B cell (primary cell): ENCODE measurements around the gene PGM1. TPM values are rescaled to one million over a fixed set of nuclear protein-coding genes. Genes with fewer than 3 reads are reported as not detected.

Source experiments
- ATAC-seq: fragments of 200-7000 bp; cut with Tn5 transposase; one replicate; pipeline ENCODE4 v1.10.0; 2021; ENCODE audit warnings: low read depth, mild to moderate bottlenecking, moderate number of reproducible peaks, moderate library complexity
- CTCF ChIA-PET: fragments of 350-600 bp; sonication (Branson Sonifier 250); formaldehyde crosslinking; loops from one replicate; lab custom pipeline; 2021; ENCODE audit warnings: antibody characterized with exemption, inconsistent platforms; lab: Charles Lee
- POLR2A ChIA-PET: fragments of 350-600 bp; sonication (Branson Sonifier 250); formaldehyde crosslinking; loops from one replicate; lab custom pipeline; 2021; ENCODE audit warnings: antibody characterized with exemption; lab: Charles Lee
- DNase-seq: peaks from one replicate; pipeline ENCODE4 v3.0.0; 2013
- H2AFZ ChIP-seq: 2 replicates; pipeline ENCODE4 v1.6.1; 2012; ENCODE audit warnings: mild to moderate bottlenecking, low read depth, low read length; ENCODE audit not compliant: insufficient read depth, poor library complexity, severe bottlenecking
- H3K27ac ChIP-seq, 2 donors: 1 replicate in 1 of 2; 2 replicates in 1 of 2; pipeline ENCODE4 v1.5.1; 2012 to 2013; ENCODE audit warnings: low read length in 2 of 2, mild to moderate bottlenecking in 2 of 2, moderate library complexity in 1 of 2
- H3K27me3 ChIP-seq, 4 experiments: fragments of 200-600 bp in 1 of 4; sonication (generic) in 1 of 4; replicated peaks in 1 of 4; 1 replicate in 2 of 4; 2 replicates in 2 of 4; pipeline versions ENCODE4 v1.6.1 to v1.7.0; 2013 to 2016; ENCODE audit warnings: low read length in 3 of 4, mild to moderate bottlenecking in 2 of 4, mixed read lengths in 1 of 4, moderate library complexity in 1 of 4; ENCODE audit not compliant: insufficient read depth in 4 of 4, control insufficient read depth in 3 of 4; ENCODE audit errors: control extremely low read depth in 1 of 4
- H3K36me3 ChIP-seq, 2 experiments: replicated peaks in 1 of 2; 1 replicate in 1 of 2; 2 replicates in 1 of 2; pipeline versions ENCODE4 v1.6.1 to v1.7.1; 2013; ENCODE audit warnings: low read length in 1 of 2; ENCODE audit not compliant: insufficient read depth in 2 of 2, control insufficient read depth in 1 of 2; ENCODE audit errors: control extremely low read depth in 1 of 2, extremely low read depth in 1 of 2
- H3K4me1 ChIP-seq, 2 donors: fragments of 200-600 bp in 1 of 2; sonication (generic) in 1 of 2; 1 replicate in 1 of 2; 2 replicates in 1 of 2; pipeline versions ENCODE4 v1.5.1 to v1.6.1; 2013 to 2017; ENCODE audit warnings: low read length in 2 of 2; ENCODE audit not compliant: control insufficient read depth in 2 of 2, insufficient read depth in 2 of 2
- H3K4me2 ChIP-seq: replicated peaks from 2 replicates; pipeline ENCODE3; 2012; ENCODE audit warnings: mild to moderate bottlenecking, low read depth, low read length; ENCODE audit not compliant: poor library complexity, severe bottlenecking
- H3K4me3 ChIP-seq, 5 experiments: fragments of 200-600 bp in 1 of 5; sonication (generic) in 1 of 5; 1 replicate in 3 of 5; 2 replicates in 2 of 5; pipeline versions ENCODE4 v1.5.1 to v1.7.0; 2011 to 2016; ENCODE audit warnings: low read length in 4 of 5, mild to moderate bottlenecking in 4 of 5, low read depth in 2 of 5, control low read depth in 1 of 5, moderate library complexity in 1 of 5; ENCODE audit not compliant: insufficient read depth in 1 of 5; ENCODE audit errors: control extremely low read depth in 1 of 5, extremely low read depth in 1 of 5
- H3K79me2 ChIP-seq: fragments of 200-600 bp; sonication (generic); one replicate; pipeline ENCODE4 v1.6.0; 2016; ENCODE audit warnings: low read length; ENCODE audit not compliant: control insufficient read depth, insufficient read depth
- H3K9ac ChIP-seq: fragments of 200-600 bp; sonication (generic); 2 replicates; pipeline ENCODE4 v1.6.1; 2017; ENCODE audit warnings: mild to moderate bottlenecking, low read length, moderate library complexity
- H3K9me3 ChIP-seq, 3 donors: one replicate each; pipeline versions ENCODE4 v1.6.1 to v1.7.1; 2013; ENCODE audit warnings: low read length in 2 of 3; ENCODE audit not compliant: control insufficient read depth in 2 of 3, insufficient read depth in 1 of 3; ENCODE audit errors: control extremely low read depth in 1 of 3
- H4K20me1 ChIP-seq: 2 replicates; pipeline ENCODE4 v1.6.0; 2012; ENCODE audit warnings: mild to moderate bottlenecking, low read length; ENCODE audit not compliant: insufficient read depth, control insufficient read depth, poor library complexity, severe bottlenecking
- H3K27ac Mint-ChIP-seq: one replicate; pipeline ENCODE4 v1.8.0; 2021; ENCODE audit warnings: mixed read lengths
- H3K27me3 Mint-ChIP-seq: one replicate; pipeline ENCODE4 v1.8.0; 2021; ENCODE audit warnings: mixed read lengths
- H3K4me1 Mint-ChIP-seq: one replicate; pipeline ENCODE4 v1.8.0; 2021; ENCODE audit warnings: mixed read lengths
- H3K4me3 Mint-ChIP-seq: one replicate; pipeline ENCODE4 v1.8.0; 2021; ENCODE audit warnings: mixed read lengths
- H3K9me3 Mint-ChIP-seq: one replicate; pipeline ENCODE4 v1.8.0; 2022; ENCODE audit warnings: mixed read lengths; ENCODE audit not compliant: insufficient read depth
- EZH2 ChIP-seq: IDR thresholded peaks from 2 replicates; pipeline ENCODE4 v1.6.1; 2012; ENCODE audit warnings: borderline replicate concordance, low read depth, mild to moderate bottlenecking, moderate library complexity, low read length; ENCODE audit not compliant: insufficient read depth, poor library complexity, severe bottlenecking
- WGBS: methylation state at CpG from one replicate; pipeline ENCODE4 v1.1.5; 2013; ENCODE audit warnings: missing lambda C conversion rate; ENCODE audit not compliant: insufficient coverage; 5-methylcytosine and 5-hydroxymethylcytosine counted together
- intact Hi-C: fragments of 100-400 bp; cut with micrococcal nuclease; formaldehyde crosslinking; loops from one replicate; pipeline ENCODE4 v1.10.0; 2022
- polyA plus RNA-seq: library from polyadenylated mRNA; depleted of rRNA; stranded (reverse); fragments of >200 nt; gene quantifications from 2 replicates; pipeline ENCODE4 v1.2.3, GENCODE V29; 2012
- total RNA-seq, 2 donors: library from RNA; stranded (reverse); fragments of 120-200 nt in 1 of 2; gene quantifications; 1 replicate in 1 of 2; 2 replicates in 1 of 2; pipeline versions ENCODE4 v1.2.3 to v1.2.4, GENCODE V29; 2013 to 2022
- TF ChIP-seq, protein P1 (sequence below): fragments of 200-600 bp; IDR thresholded peaks from one replicate; pipeline ENCODE4 v1.8.0; 2022; ENCODE audit warnings: antibody characterized with exemption, mild to moderate bottlenecking

The PGM1 gene
- total and polyA plus RNA-seq, 2 donors (not counting 1 experiment from before 2014, with no cell fraction given): 4.2 to 13.2 TPM

DNA sequence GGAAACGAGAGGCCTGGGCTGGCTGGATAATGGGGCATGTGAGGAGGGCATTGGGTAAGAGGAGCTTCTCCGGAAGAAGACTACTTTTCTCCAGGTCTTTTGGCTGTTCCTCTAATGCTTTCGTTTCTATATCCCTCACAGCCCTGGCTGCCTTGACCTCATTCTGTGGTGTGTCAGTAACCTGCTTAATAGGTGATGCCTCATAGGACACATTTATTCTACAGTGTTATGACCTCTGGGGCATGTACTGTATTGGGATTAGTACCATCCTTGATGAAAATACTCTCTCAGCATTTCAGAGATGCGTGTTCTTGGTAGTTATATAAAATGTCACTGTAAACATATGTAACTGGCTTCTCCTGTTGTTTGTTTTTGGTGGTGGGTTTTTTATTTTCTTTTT is 40.1 kb downstream of the PGM1 start:
- peaks cover 0 to 12% of the 10 kb centered on the region in 2 experiments for H3K36me3 ChIP-seq
- H3K9me3 Mint-ChIP-seq: no peaks in the 10 kb centered on the region

DNA sequence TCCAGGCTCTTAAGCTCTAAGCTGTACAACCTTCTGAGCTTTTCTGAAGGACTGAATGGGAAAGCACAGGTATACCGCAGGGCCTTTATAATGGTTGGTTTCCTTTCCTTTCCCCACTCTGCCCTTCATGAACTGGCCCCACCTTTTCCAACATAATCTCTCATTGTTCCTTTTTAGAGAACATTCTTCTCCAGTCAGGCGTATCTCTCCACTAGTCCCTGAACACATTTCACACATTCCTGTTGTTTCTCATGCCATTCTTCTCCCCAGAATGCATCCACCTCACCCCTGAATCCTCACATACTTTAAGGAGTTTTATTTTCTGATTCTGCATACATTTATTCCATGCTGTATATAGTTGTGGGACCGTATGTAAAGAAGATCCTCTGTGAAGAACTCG is 41.3 kb downstream of the PGM1 start:
- H3K27me3 Mint-ChIP-seq: no peaks in the 10 kb centered on the region
- no peaks in the 10 kb centered on the region for H3K4me1 Mint-ChIP-seq
- no peak for TF ChIP-seq EZH2
- TF ChIP-seq, protein P1, sequence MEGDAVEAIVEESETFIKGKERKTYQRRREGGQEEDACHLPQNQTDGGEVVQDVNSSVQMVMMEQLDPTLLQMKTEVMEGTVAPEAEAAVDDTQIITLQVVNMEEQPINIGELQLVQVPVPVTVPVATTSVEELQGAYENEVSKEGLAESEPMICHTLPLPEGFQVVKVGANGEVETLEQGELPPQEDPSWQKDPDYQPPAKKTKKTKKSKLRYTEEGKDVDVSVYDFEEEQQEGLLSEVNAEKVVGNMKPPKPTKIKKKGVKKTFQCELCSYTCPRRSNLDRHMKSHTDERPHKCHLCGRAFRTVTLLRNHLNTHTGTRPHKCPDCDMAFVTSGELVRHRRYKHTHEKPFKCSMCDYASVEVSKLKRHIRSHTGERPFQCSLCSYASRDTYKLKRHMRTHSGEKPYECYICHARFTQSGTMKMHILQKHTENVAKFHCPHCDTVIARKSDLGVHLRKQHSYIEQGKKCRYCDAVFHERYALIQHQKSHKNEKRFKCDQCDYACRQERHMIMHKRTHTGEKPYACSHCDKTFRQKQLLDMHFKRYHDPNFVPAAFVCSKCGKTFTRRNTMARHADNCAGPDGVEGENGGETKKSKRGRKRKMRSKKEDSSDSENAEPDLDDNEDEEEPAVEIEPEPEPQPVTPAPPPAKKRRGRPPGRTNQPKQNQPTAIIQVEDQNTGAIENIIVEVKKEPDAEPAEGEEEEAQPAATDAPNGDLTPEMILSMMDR: no peak

More for the DNA sequence above, 40.1 kb downstream of the PGM1 start:
- ChIA-PET CTCF (interaction anchor here (1.2 kb wide), 1 partner anchor 17 kb away, joined by 6 read pairs; no protein-coding TSS in a partner anchor), POLR2A (no interaction called here)
- Mint-ChIP-seq H3K27ac (no peak overlapping the region), H3K4me3 (no peak overlapping the region), H3K4me1 (no peaks in the 10 kb centered on the region), H3K27me3 (no peaks in the 10 kb centered on the region)
- no peak overlapping the region for H3K4me2 ChIP-seq
- no peaks in the 10 kb centered on the region for H3K27me3 ChIP-seq
- no peaks in the 10 kb centered on the region for H3K79me2 ChIP-seq
- no peak for ATAC-seq
- WGBS: no CpG with 5 or more reads among the region's 4 CpGs
- H3K9ac ChIP-seq: no peak overlapping the region
- H3K4me3 ChIP-seq: no peak overlapping the region
- no peaks in the 10 kb centered on the region for H3K9me3 ChIP-seq
- TF ChIP-seq EZH2: no peak
- TF ChIP-seq, protein P1: no peak
- H4K20me1 ChIP-seq: no peaks in the 10 kb centered on the region
- H3K27ac ChIP-seq: no peak overlapping the region
- no peaks in the 10 kb centered on the region for H3K4me1 ChIP-seq
- DNase-seq: no peak
- no peak overlapping the region for H2AFZ ChIP-seq
- intact Hi-C loops: no loop called here

More for the DNA sequence above, 41.3 kb downstream of the PGM1 start:
- H3K27me3 ChIP-seq: no peaks in the 10 kb centered on the region
- H3K27ac ChIP-seq: no peak overlapping the region
- H3K4me1 ChIP-seq: no peaks in the 10 kb centered on the region
- no peak overlapping the region for H2AFZ ChIP-seq
- CTCF ChIA-PET: interaction anchor here (0.8 kb wide), 1 partner anchor 504 kb away, joined by 3 read pairs; no protein-coding TSS in a partner anchor
- H3K4me3 ChIP-seq: no peak overlapping the region
- H3K9me3 ChIP-seq: no peaks in the 10 kb centered on the region
- H4K20me1 ChIP-seq: no peaks in the 10 kb centered on the region
- POLR2A ChIA-PET: no interaction called here
- H3K36me3 ChIP-seq: peaks cover 0 to 12% of the 10 kb centered on the region in 2 experiments
- H3K9me3 Mint-ChIP-seq: no peaks in the 10 kb centered on the region
- ATAC-seq: no peak
- no peak overlapping the region for H3K4me2 ChIP-seq
- DNase-seq: no peak
- intact Hi-C loops: no loop called here
- no peak overlapping the region for H3K9ac ChIP-seq
- no peaks in the 10 kb centered on the region for H3K79me2 ChIP-seq
- WGBS: 100% methylated on average over 2 of the region's 4 CpGs
- H3K4me3 Mint-ChIP-seq: no peak overlapping the region
- H3K27ac Mint-ChIP-seq: no peak overlapping the region
